HL-60 (cell line): ENCODE measurements around the gene GRK1.

ENCODE experiments used
- GABPA ChIP-seq: IDR thresholded peaks from 2 replicates; pipeline ENCODE4 v1.6.1; 2012; ENCODE audit warnings: low read depth
- POLR2AphosphoS5 ChIP-seq: IDR thresholded peaks from 2 replicates; pipeline ENCODE4 v1.6.1; 2012; ENCODE audit warnings: low read depth
- TF ChIP-seq, protein P1 (sequence below): IDR thresholded peaks from one replicate; pipeline ENCODE4 v1.5.1; 2011; ENCODE audit warnings: low read length, control low read depth, inconsistent platforms; ENCODE audit not compliant: insufficient read depth

DNA sequence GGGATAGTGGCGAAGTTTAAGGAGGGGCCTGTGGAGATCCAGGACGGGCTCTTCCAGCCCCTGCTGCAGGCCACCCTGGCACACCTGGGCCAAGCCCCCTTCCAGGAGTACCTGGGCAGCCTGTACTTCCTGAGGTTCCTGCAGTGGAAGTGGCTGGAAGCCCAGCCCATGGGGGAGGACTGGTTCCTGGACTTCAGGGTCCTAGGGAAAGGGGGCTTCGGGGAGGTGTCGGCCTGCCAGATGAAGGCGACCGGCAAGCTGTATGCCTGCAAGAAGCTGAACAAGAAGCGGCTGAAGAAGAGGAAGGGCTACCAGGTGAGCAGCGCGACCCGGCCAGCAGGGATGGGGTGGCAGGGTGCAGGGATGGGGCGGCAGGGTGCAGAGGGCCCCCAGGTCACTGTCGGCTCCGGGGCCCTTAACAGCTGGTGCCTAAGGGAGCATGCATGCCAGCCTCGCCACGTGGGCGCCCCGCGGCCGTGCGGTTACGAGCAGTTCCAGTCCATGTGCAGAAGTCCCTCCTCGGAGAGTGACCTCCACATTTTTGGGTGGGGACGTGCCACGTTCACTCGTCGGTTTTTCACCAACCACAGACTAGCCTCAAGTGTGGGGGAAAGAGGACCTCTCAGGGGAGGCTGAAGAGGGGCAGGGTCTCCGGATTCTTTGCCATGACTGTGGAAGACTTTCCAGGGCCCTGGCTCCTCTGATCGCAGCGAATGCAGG is 912 bp downstream of the GRK1 start:
- TF ChIP-seq, protein P1, sequence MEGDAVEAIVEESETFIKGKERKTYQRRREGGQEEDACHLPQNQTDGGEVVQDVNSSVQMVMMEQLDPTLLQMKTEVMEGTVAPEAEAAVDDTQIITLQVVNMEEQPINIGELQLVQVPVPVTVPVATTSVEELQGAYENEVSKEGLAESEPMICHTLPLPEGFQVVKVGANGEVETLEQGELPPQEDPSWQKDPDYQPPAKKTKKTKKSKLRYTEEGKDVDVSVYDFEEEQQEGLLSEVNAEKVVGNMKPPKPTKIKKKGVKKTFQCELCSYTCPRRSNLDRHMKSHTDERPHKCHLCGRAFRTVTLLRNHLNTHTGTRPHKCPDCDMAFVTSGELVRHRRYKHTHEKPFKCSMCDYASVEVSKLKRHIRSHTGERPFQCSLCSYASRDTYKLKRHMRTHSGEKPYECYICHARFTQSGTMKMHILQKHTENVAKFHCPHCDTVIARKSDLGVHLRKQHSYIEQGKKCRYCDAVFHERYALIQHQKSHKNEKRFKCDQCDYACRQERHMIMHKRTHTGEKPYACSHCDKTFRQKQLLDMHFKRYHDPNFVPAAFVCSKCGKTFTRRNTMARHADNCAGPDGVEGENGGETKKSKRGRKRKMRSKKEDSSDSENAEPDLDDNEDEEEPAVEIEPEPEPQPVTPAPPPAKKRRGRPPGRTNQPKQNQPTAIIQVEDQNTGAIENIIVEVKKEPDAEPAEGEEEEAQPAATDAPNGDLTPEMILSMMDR = no peak
- TF ChIP-seq GABPA (no peak), POLR2AphosphoS5 (no peak)
